ENCODE measurements around the gene NHP2. TPM values are rescaled to one million over a fixed set of nuclear protein-coding genes. Genes with fewer than 3 reads are reported as not detected.
A peak's percentile ranks its signal among the peaks of the same experiment; 100 is the strongest.

The NHP2 gene
- total and polyA plus RNA-seq, 9 of the 15 experiments (the other 6 are each of a cell fraction or from before 2014, with no cell fraction given), result 52.8 to 622 (median 144) TPM

- TF ChIP-seq GMEB1 (CRISPR knock-in tag; IDR thresholded peaks at IDR 0.05), result peak; percentile 74
- peak; percentile 94 for TF ChIP-seq E2F1 (CRISPR knock-in tag; IDR thresholded peaks at IDR 0.05)
- no peak for TF ChIP-seq SNRNP70 (optimal IDR thresholded peaks at IDR 0.05; ENCODE audit: low read depth, low read length)
- TF ChIP-seq MYC (IDR thresholded peaks at IDR 0.05; ENCODE audit: low read depth, low read length), result peak; percentile 60; the same call in 1 of the 2 replicates
- no peak for TF ChIP-seq MYC (CRISPR knock-in tag; IDR thresholded peaks at IDR 0.05; ENCODE audit: borderline replicate concordance, low read depth)
- TF ChIP-seq ZC3H8 (IDR thresholded peaks at IDR 0.05), result 0 out of 2 replicates have a peak, but pooled peaks have one; percentile 29
- no peak for TF ChIP-seq XRCC4 (IDR thresholded peaks at IDR 0.05; ENCODE audit: extremely low read depth, insufficient read depth, insufficient read length)
- peak; percentile 25 for TF ChIP-seq HNRNPK (IDR thresholded peaks at IDR 0.05; ENCODE audit: low read depth, low read length, poor library complexity, severe bottlenecking)
- TF ChIP-seq REST (IDR thresholded peaks at IDR 0.05; ENCODE audit: borderline replicate concordance), result no peak
- TF ChIP-seq REST (CRISPR knock-in tag; IDR thresholded peaks at IDR 0.05; ENCODE audit: low read depth), result peak; percentile 85; the same call in 1 of the 2 replicates
- TF ChIP-seq TAF1 (IDR thresholded peaks at IDR 0.05; ENCODE audit: control insufficient read depth, extremely low read depth, insufficient read depth, low read length, severe bottlenecking), result peak; percentile 98
- peak; percentile 98 for TF ChIP-seq RB1 (IDR thresholded peaks at IDR 0.05; ENCODE audit: low read depth)
- TF ChIP-seq CBX3 (IDR thresholded peaks at IDR 0.05; ENCODE audit: borderline replicate concordance in 1 of 2, low read length in 2 of 2), result 0 out of 3 replicates have a peak, but pooled peaks of 1 of the 2 experiments have one; percentile 41
- no peak for TF ChIP-seq HEY1 (CRISPR knock-in tag; IDR thresholded peaks at IDR 0.05; ENCODE audit: borderline replicate concordance)
- peak; percentile 69 for TF ChIP-seq NEUROD1 (IDR thresholded peaks at IDR 0.05; ENCODE audit: borderline replicate concordance, low read depth, low read length, partially characterized antibody)
- TF ChIP-seq FOSL1 (tag; conservative IDR thresholded peaks at IDR 0.05), result peak; percentile 35; the same call in 1 of the 2 replicates
These were observed 22.9 kb downstream of the NHP2 start, which contains the start of gene RMND5B (continued) for GRCh38 chr5:178130576-178131445.

Data from K562 (cell line).